Measurements from ENCODE around the gene PGBD1.

PGBD1 gene, protein sequence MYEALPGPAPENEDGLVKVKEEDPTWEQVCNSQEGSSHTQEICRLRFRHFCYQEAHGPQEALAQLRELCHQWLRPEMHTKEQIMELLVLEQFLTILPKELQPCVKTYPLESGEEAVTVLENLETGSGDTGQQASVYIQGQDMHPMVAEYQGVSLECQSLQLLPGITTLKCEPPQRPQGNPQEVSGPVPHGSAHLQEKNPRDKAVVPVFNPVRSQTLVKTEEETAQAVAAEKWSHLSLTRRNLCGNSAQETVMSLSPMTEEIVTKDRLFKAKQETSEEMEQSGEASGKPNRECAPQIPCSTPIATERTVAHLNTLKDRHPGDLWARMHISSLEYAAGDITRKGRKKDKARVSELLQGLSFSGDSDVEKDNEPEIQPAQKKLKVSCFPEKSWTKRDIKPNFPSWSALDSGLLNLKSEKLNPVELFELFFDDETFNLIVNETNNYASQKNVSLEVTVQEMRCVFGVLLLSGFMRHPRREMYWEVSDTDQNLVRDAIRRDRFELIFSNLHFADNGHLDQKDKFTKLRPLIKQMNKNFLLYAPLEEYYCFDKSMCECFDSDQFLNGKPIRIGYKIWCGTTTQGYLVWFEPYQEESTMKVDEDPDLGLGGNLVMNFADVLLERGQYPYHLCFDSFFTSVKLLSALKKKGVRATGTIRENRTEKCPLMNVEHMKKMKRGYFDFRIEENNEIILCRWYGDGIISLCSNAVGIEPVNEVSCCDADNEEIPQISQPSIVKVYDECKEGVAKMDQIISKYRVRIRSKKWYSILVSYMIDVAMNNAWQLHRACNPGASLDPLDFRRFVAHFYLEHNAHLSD

GRCh38 chr6:28281288-28282064 is at the start of gene PGBD1:
TSS of gene PGBD1 (plus strand) at chr6:28281572. CDS start at chr6:28283814, 2,242 bp downstream.
- intact Hi-C loops (cut with DNase I) = no loop called here
- DNase-seq = peak; percentile 37 to 91 (median 80)

GRCh38 chr6:28232785-28233184 is 48.6 kb upstream of the PGBD1 start:
- intact Hi-C loops (cut with DNase I) = no loop called here
- DNase-seq = no peak

GRCh38 chr6:28235912-28236452 is 45.4 kb upstream of the PGBD1 start:
- DNase-seq = no peak
- intact Hi-C loops (cut with DNase I) = no loop called here

DNA sequence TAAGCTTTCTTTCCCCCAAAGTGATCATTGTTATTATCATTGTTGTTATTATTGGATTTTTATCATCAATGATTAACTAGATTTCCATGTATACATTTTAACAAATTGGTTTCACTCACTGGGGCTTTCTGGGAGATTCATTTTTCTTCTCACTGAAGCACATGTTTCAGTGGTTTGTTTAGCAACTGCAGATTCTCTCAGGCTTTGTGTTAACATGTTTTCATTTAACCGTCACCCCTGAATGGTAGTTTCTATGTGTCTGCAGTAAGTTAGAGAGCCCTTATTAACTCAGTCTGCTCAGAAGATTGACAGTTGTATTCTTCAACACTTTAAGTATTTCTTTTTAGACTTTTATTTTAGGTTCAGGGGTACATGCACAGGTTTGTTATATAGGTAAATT is 41.7 kb upstream of the PGBD1 start:
- intact Hi-C loops (cut with DNase I) = no loop called here
- DNase-seq = no peak

DNA sequence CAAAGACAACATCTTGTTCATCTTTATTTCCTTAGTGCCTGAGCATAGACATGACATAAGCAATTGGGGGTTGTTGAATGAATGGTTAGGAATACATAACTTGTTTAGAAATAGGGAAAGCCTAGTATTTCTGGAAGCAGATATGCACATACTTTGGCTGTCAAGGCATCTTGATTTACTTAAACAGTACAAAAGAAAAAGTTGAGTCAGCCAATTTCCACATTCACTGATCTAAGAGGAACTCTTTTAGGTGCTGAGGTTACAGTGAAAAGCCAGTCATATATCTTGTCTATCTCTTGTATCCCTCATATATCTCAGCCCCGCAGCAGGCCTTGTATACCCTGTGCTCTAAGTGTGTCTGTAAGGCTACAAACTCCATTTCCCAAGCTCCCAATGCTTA is 40.9 kb upstream of the PGBD1 start:
- no peak for DNase-seq
- intact Hi-C loops (cut with DNase I) = no loop called here

DNA sequence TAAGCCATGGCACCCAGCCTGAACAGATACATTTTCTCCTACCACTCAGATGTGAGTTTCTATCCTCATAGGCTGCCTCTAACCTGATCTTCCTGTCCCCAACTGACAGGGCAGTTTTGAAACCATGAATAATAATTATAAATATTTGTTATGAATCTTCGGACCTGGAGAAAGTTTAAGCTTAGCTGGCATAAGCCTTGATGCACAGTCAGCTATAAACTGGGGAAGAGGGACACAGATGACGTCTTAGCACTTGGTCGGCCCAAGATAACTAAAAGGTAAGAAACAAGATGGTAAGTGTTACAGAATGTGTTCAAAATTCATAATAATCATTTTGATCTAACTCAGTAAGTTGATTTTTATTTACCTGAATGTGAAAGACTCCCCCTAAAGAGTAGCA is 37.4 kb upstream of the PGBD1 start:
- intact Hi-C loops (cut with DNase I) = no loop called here
- DNase-seq = no peak

- DNase-seq = no peak
Observed at GRCh38 chr6:28245206-28245941, 36.0 kb upstream of the PGBD1 start.

DNA sequence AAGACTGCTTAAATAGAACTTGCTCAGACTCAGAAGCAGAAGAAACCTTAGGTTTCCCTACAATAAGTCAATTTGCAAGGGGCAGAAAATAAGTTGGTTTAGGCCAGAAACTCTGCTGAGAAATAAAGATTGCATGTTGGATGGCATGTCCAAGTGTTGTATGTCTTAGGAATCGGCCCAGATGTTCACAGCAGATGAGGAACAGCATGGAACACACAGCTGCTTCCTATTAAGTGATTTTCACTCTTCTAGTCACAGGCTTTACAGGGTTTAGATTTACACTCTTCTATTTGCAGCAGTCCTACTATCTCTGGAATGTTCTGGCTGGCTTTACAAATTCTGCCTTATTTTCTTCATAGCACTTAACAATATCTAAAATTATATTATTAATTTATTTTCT is 32.5 kb upstream of the PGBD1 start:
- no peak for DNase-seq
- intact Hi-C loops (cut with DNase I) = no loop called here

More at GRCh38 chr6:28245206-28245941, 36.0 kb upstream of the PGBD1 start:
- intact Hi-C loops (cut with DNase I) = no loop called here

- DNase-seq = no peak
- intact Hi-C loops (cut with DNase I) = loop anchor here (10.0 kb wide), 1 partner anchor 104 kb away; no protein-coding TSS in a partner anchor
Observed at GRCh38 chr6:28250747-28251146, 30.6 kb upstream of the PGBD1 start.

- peak in 31 of 42 donors; percentile 4 to 53 (median 21) for DNase-seq
- intact Hi-C loops (cut with DNase I) = loop anchor here (10.0 kb wide), 1 partner anchor 103 kb away; no protein-coding TSS in a partner anchor
Observed at GRCh38 chr6:28251661-28252008, 29.7 kb upstream of the PGBD1 start.

- DNase-seq = peak; percentile 63 to 93 (median 82)
- intact Hi-C loops (cut with DNase I) = loop anchor here (10.0 kb wide), 1 partner anchor 103 kb away; no protein-coding TSS in a partner anchor
Observed at GRCh38 chr6:28252009-28252975, 29.1 kb upstream of the PGBD1 start, which contains the start of gene ZKSCAN4. TSS of gene ZKSCAN4 (minus strand) at chr6:28252269. CDS start at chr6:28251980, 289 bp downstream.

GRCh38 chr6:28254121-28254519 is 27.3 kb upstream of the PGBD1 start:
- intact Hi-C loops (cut with DNase I) = loop anchor here (10.0 kb wide), 1 partner anchor 101 kb away; no protein-coding TSS in a partner anchor
- no peak for DNase-seq

- intact Hi-C loops (cut with DNase I) = loop anchor here (10.0 kb wide), 1 partner anchor 98 kb away; no protein-coding TSS in a partner anchor
- no peak for DNase-seq
Observed at GRCh38 chr6:28257042-28257441, 24.3 kb upstream of the PGBD1 start.

DNA sequence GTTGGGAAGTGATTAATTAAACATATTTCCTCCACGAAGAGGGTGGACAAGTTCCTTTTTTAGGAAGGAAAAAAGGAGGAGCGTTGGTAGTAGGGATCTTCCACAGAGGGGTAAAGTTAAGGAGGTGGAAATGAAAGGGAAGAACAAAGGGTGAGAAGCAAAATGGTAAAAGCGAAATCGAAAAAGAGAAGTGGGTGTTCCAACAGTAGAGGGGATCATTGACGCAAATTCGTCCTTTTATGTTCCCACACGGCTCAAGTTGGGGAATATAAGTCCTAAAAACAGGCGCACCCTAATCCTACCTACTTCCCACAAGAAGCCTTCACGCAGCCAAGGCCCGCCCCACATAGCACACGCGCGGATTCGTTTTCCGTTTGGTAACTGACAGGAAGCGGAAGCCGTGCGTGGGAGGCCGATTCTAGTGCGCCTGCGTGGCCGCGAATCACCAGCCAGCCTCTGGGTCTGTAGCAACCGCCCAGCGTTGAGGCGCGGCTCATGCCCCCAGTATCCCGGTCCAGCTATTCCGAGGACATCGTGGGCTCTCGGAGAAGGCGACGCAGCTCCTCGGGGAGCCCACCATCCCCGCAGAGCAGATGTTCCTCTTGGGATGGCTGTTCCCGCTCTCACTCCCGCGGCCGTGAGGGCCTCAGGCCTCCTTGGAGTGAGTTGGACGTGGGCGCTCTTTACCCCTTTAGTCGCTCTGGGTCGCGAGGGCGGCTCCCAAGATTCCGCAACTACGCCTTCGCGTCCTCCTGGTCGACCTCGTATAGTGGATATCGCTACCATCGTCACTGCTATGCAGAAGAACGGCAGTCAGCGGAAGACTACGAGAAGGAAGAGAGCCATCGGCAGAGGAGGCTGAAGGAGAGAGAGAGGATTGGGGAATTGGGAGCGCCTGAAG is 22.2 kb upstream of the PGBD1 start, which contains the start of gene NKAPL:
NKAPL (plus strand) TSS at position 421 of the 901 bp plus-strand sequence; CDS start at position 496, 75 bp downstream.
- intact Hi-C loops (cut with DNase I) = loop anchor here (10.0 kb wide), 1 partner anchor 96 kb away; no protein-coding TSS in a partner anchor

DNA sequence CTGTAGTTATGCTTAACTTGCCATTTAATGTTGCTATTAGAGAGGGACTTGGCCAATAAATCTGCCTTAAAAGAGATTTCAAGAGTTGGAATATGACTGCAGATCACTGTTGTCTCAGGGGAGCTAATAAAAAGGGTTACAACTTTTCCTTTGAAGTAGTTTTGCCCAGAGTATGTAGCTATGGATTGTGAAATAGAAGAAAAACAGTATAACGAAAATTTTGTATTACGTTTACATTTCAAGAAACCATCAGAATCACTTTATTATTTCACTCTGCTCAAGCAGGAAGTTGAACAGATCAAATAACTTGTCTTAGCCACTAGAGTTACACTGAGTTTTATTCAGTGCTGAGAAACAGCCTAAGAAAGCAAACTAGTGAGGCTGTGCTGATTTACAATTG is 17.4 kb upstream of the PGBD1 start:
- no peak for DNase-seq
- intact Hi-C loops (cut with DNase I) = no loop called here

More for the DNA sequence above, 22.2 kb upstream of the PGBD1 start, which contains the start of gene NKAPL:
- DNase-seq = peak; percentile 39 to 90 (median 76)

Data from head of caudate nucleus (tissue), 42 donors.